ENCODE data around the gene ZCCHC24. TPM values are rescaled to one million over a fixed set of nuclear protein-coding genes. Genes with fewer than 3 reads are reported as not detected.

ZCCHC24 gene
- total and polyA plus RNA-seq, 5 donors from 2014 or later: 0.25 to 1.8 (median 0.76) TPM

GRCh38 chr10:79382491-79382941 is 62.9 kb downstream of the ZCCHC24 start:
- Mint-ChIP-seq H3K9me3 (no peaks in the 10 kb centered on the region), H3K36me3 (no peaks in the 10 kb centered on the region), H3K4me1 (no peaks in the 10 kb centered on the region), H3K27ac (peak overlapping the region in 1 of 3 donors; percentile 86), H3K27me3 (no peaks in the 10 kb centered on the region), H3K4me3 (no peak overlapping the region)
- no peaks in the 10 kb centered on the region for H3K27me3 ChIP-seq (ENCODE audit: control insufficient read depth, insufficient read depth, low read length)
- DNase-seq (no peak), ATAC-seq (ENCODE audit: low read depth in 2 of 2) (no peak)
- no peaks in the 10 kb centered on the region for H3K9me3 ChIP-seq (ENCODE audit: control insufficient read depth in 2 of 2, low read length in 2 of 2)
- H3K27ac ChIP-seq (ENCODE audit: insufficient read depth, low read length, poor library complexity, severe bottlenecking): no peak overlapping the region
- H3K4me1 ChIP-seq (ENCODE audit: control insufficient read depth, insufficient read depth, low read length, poor library complexity, severe bottlenecking): no peaks in the 10 kb centered on the region
- no peak overlapping the region for H3K4me3 ChIP-seq (ENCODE audit: low read depth, low read length)
- no peaks in the 10 kb centered on the region for H3K36me3 ChIP-seq (ENCODE audit: control insufficient read depth, insufficient read depth, low read length)

GRCh38 chr10:79381804-79382221 is 63.6 kb downstream of the ZCCHC24 start:
- DNase-seq (no peak), ATAC-seq (ENCODE audit: low read depth in 2 of 2) (no peak)
- Histone ChIP-seq H3K27ac (ENCODE audit: insufficient read depth, low read length, poor library complexity, severe bottlenecking) (no peak overlapping the region), H3K4me1 (ENCODE audit: control insufficient read depth, insufficient read depth, low read length, poor library complexity, severe bottlenecking) (no peaks in the 10 kb centered on the region), H3K27me3 (ENCODE audit: control insufficient read depth, insufficient read depth, low read length) (no peaks in the 10 kb centered on the region), H3K36me3 (ENCODE audit: control insufficient read depth, insufficient read depth, low read length) (no peaks in the 10 kb centered on the region), H3K4me3 (ENCODE audit: low read depth, low read length) (no peak overlapping the region), H3K9me3 (ENCODE audit: control insufficient read depth in 2 of 2, low read length in 2 of 2) (no peaks in the 10 kb centered on the region)
- Mint-ChIP-seq H3K27ac (no peak overlapping the region), H3K36me3 (no peaks in the 10 kb centered on the region), H3K9me3 (no peaks in the 10 kb centered on the region), H3K27me3 (no peaks in the 10 kb centered on the region), H3K4me3 (no peak overlapping the region), H3K4me1 (no peaks in the 10 kb centered on the region)

GRCh38 chr10:79380946-79381721 is 64.3 kb downstream of the ZCCHC24 start:
- Histone ChIP-seq H3K36me3 (ENCODE audit: control insufficient read depth, insufficient read depth, low read length) (no peaks in the 10 kb centered on the region), H3K27me3 (ENCODE audit: control insufficient read depth, insufficient read depth, low read length) (no peaks in the 10 kb centered on the region), H3K27ac (ENCODE audit: insufficient read depth, low read length, poor library complexity, severe bottlenecking) (no peak overlapping the region), H3K4me3 (ENCODE audit: low read depth, low read length) (no peak overlapping the region), H3K9me3 (ENCODE audit: control insufficient read depth in 2 of 2, low read length in 2 of 2) (no peaks in the 10 kb centered on the region), H3K4me1 (ENCODE audit: control insufficient read depth, insufficient read depth, low read length, poor library complexity, severe bottlenecking) (no peaks in the 10 kb centered on the region)
- peak overlapping the region in 1 of 3 donors; percentile 48 for H3K27ac Mint-ChIP-seq
- H3K27me3 Mint-ChIP-seq: no peaks in the 10 kb centered on the region
- H3K9me3 Mint-ChIP-seq: no peaks in the 10 kb centered on the region
- no peaks in the 10 kb centered on the region for H3K36me3 Mint-ChIP-seq
- ATAC-seq (ENCODE audit: low read depth in 2 of 2) (no peak), DNase-seq (no peak)
- no peak overlapping the region for H3K4me3 Mint-ChIP-seq
- no peaks in the 10 kb centered on the region for H3K4me1 Mint-ChIP-seq

GRCh38 chr10:79380125-79380945 is 65.1 kb downstream of the ZCCHC24 start:
- Histone ChIP-seq H3K9me3 (ENCODE audit: control insufficient read depth in 2 of 2, low read length in 2 of 2) (no peaks in the 10 kb centered on the region), H3K27ac (ENCODE audit: insufficient read depth, low read length, poor library complexity, severe bottlenecking) (no peak overlapping the region), H3K4me1 (ENCODE audit: control insufficient read depth, insufficient read depth, low read length, poor library complexity, severe bottlenecking) (no peaks in the 10 kb centered on the region), H3K27me3 (ENCODE audit: control insufficient read depth, insufficient read depth, low read length) (no peaks in the 10 kb centered on the region), H3K36me3 (ENCODE audit: control insufficient read depth, insufficient read depth, low read length) (no peaks in the 10 kb centered on the region), H3K4me3 (ENCODE audit: low read depth, low read length) (no peak overlapping the region)
- H3K27ac Mint-ChIP-seq: peak overlapping the region in 1 of 3 donors; percentile 48
- ATAC-seq (ENCODE audit: low read depth in 2 of 2) (no peak), DNase-seq (no peak)
- H3K4me1 Mint-ChIP-seq: no peaks in the 10 kb centered on the region
- no peaks in the 10 kb centered on the region for H3K36me3 Mint-ChIP-seq
- no peaks in the 10 kb centered on the region for H3K27me3 Mint-ChIP-seq
- no peaks in the 10 kb centered on the region for H3K9me3 Mint-ChIP-seq
- H3K4me3 Mint-ChIP-seq: no peak overlapping the region

- no peaks in the 10 kb centered on the region for H3K27me3 ChIP-seq (ENCODE audit: control insufficient read depth, insufficient read depth, low read length)
- Mint-ChIP-seq H3K27me3 (no peaks in the 10 kb centered on the region), H3K36me3 (no peaks in the 10 kb centered on the region), H3K9me3 (no peaks in the 10 kb centered on the region), H3K4me1 (peaks cover 0 to 2% (median under 1%) of the 10 kb centered on the region in 4 donors), H3K4me3 (no peak overlapping the region), H3K27ac (no peak overlapping the region)
- H3K4me1 ChIP-seq (ENCODE audit: control insufficient read depth, insufficient read depth, low read length, poor library complexity, severe bottlenecking): no peaks in the 10 kb centered on the region
- H3K27ac ChIP-seq (ENCODE audit: insufficient read depth, low read length, poor library complexity, severe bottlenecking): no peak overlapping the region
- DNase-seq (no peak), ATAC-seq (ENCODE audit: low read depth in 2 of 2) (peak in 1 of 2 donors; percentile 21)
- no peak overlapping the region for H3K4me3 ChIP-seq (ENCODE audit: low read depth, low read length)
- H3K9me3 ChIP-seq (ENCODE audit: control insufficient read depth in 2 of 2, low read length in 2 of 2): no peaks in the 10 kb centered on the region
- no peaks in the 10 kb centered on the region for H3K36me3 ChIP-seq (ENCODE audit: control insufficient read depth, insufficient read depth, low read length)
Observed at GRCh38 chr10:79379512-79380124, 65.8 kb downstream of the ZCCHC24 start.

GRCh38 chr10:79378647-79379511 is 66.5 kb downstream of the ZCCHC24 start:
- no peaks in the 10 kb centered on the region for H3K9me3 Mint-ChIP-seq
- H3K36me3 Mint-ChIP-seq: no peaks in the 10 kb centered on the region
- DNase-seq (no peak), ATAC-seq (ENCODE audit: low read depth in 2 of 2) (no peak)
- H3K4me3 Mint-ChIP-seq: no peak overlapping the region
- Histone ChIP-seq H3K36me3 (ENCODE audit: control insufficient read depth, insufficient read depth, low read length) (no peaks in the 10 kb centered on the region), H3K4me3 (ENCODE audit: low read depth, low read length) (no peak overlapping the region), H3K27me3 (ENCODE audit: control insufficient read depth, insufficient read depth, low read length) (no peaks in the 10 kb centered on the region), H3K27ac (ENCODE audit: insufficient read depth, low read length, poor library complexity, severe bottlenecking) (no peak overlapping the region), H3K9me3 (ENCODE audit: control insufficient read depth in 2 of 2, low read length in 2 of 2) (no peaks in the 10 kb centered on the region), H3K4me1 (ENCODE audit: control insufficient read depth, insufficient read depth, low read length, poor library complexity, severe bottlenecking) (no peaks in the 10 kb centered on the region)
- no peak overlapping the region for H3K27ac Mint-ChIP-seq
- peaks cover 0 to 7% (median 1%) of the 10 kb centered on the region in 4 donors for H3K4me1 Mint-ChIP-seq
- no peaks in the 10 kb centered on the region for H3K27me3 Mint-ChIP-seq

- no peak overlapping the region for H3K4me3 Mint-ChIP-seq
Observed at GRCh38 chr10:79378383-79378646, 67.1 kb downstream of the ZCCHC24 start.

More at GRCh38 chr10:79378383-79378646, 67.1 kb downstream of the ZCCHC24 start:
- Histone ChIP-seq H3K9me3 (ENCODE audit: control insufficient read depth in 2 of 2, low read length in 2 of 2) (no peaks in the 10 kb centered on the region), H3K4me1 (ENCODE audit: control insufficient read depth, insufficient read depth, low read length, poor library complexity, severe bottlenecking) (no peaks in the 10 kb centered on the region), H3K4me3 (ENCODE audit: low read depth, low read length) (no peak overlapping the region), H3K36me3 (ENCODE audit: control insufficient read depth, insufficient read depth, low read length) (no peaks in the 10 kb centered on the region), H3K27ac (ENCODE audit: insufficient read depth, low read length, poor library complexity, severe bottlenecking) (no peak overlapping the region), H3K27me3 (ENCODE audit: control insufficient read depth, insufficient read depth, low read length) (no peaks in the 10 kb centered on the region)
- H3K9me3 Mint-ChIP-seq: no peaks in the 10 kb centered on the region
- peaks cover 0 to 7% (median 1%) of the 10 kb centered on the region in 4 donors for H3K4me1 Mint-ChIP-seq
- no peaks in the 10 kb centered on the region for H3K36me3 Mint-ChIP-seq
- H3K27ac Mint-ChIP-seq: no peak overlapping the region
- H3K27me3 Mint-ChIP-seq: peaks cover 1% of the 10 kb centered on the region
- ATAC-seq (ENCODE audit: low read depth in 2 of 2): no peak
- DNase-seq: no peak
